Panc1 (cell line): Measurements from ENCODE around the gene CACNA1E.

Experiments used
- CTCF ChIP-seq: fragments of 450-650 bp; IDR thresholded peaks from 2 replicates; pipeline ENCODE4 v1.5.1; 2017; ENCODE audit warnings: mild to moderate bottlenecking
- POLR2AphosphoS5 ChIP-seq: IDR thresholded peaks from 2 replicates; pipeline ENCODE4 v1.6.1; 2012; ENCODE audit warnings: mild to moderate bottlenecking, low read depth, low read length, moderate library complexity
- SIN3A ChIP-seq: IDR thresholded peaks from 2 replicates; pipeline ENCODE4 v1.6.1; 2012; ENCODE audit warnings: low read depth, mild to moderate bottlenecking, low read length, moderate library complexity, borderline replicate concordance; ENCODE audit not compliant: insufficient read depth
- TCF7L2 ChIP-seq: IDR thresholded peaks from 2 replicates; pipeline ENCODE4 v1.6.1; 2011; ENCODE audit warnings: mild to moderate bottlenecking, low read depth, low read length, inconsistent platforms

- TF ChIP-seq CTCF (no peak), POLR2AphosphoS5 (no peak), TCF7L2 (no peak), SIN3A (no peak)
Measured at GRCh38 chr1:181777812-181778211, 294.5 kb downstream of the CACNA1E start.
